SK-N-SH treated with all-trans-retinoic acid at 6 μM for 48 hours (cell line): ENCODE results near the gene COX7A2.

Experiments used
- ATAC-seq: fragments of 200-7000 bp; cut with Tn5 transposase; 3 replicates; pipeline ENCODE4 v1.9.1; 2020; ENCODE audit warnings: mild to moderate bottlenecking, moderate library complexity
- ARNTL ChIP-seq: fragments of 450-650 bp; formaldehyde crosslinking; IDR thresholded peaks from 2 replicates; pipeline ENCODE4 v1.5.0; 2020; ENCODE audit warnings: low read depth, mild to moderate bottlenecking, moderate library complexity, borderline replicate concordance
- BACH2 ChIP-seq: fragments of 250-450 bp; sonication (Bioruptor Pico); IDR thresholded peaks from 2 replicates; pipeline ENCODE4 v1.9.0; 2021; ENCODE audit warnings: mild to moderate bottlenecking, borderline replicate concordance
- CSDC2 ChIP-seq: fragments of 250-450 bp; sonication (Bioruptor Pico); IDR thresholded peaks from 2 replicates; pipeline ENCODE4 v1.5.0; 2020; ENCODE audit warnings: mild to moderate bottlenecking, moderate library complexity
- CSRNP3 ChIP-seq: fragments of 250-450 bp; sonication (Bioruptor Pico); IDR thresholded peaks from 2 replicates; pipeline ENCODE4 v1.5.1; 2021; ENCODE audit warnings: mild to moderate bottlenecking, moderate library complexity
- ESRRG ChIP-seq: fragments of 250-450 bp; sonication (Bioruptor Pico); IDR thresholded peaks from 2 replicates; pipeline ENCODE4 v1.6.1; 2021; ENCODE audit warnings: mild to moderate bottlenecking
- GLIS3 ChIP-seq: fragments of 250-450 bp; sonication (Bioruptor Pico); IDR thresholded peaks from 2 replicates; pipeline ENCODE4 v1.5.0; 2020; ENCODE audit warnings: mild to moderate bottlenecking, moderate library complexity
- ISL1 ChIP-seq: fragments of 250-450 bp; sonication (Bioruptor Pico); IDR thresholded peaks from 2 replicates; pipeline ENCODE4 v2.1.2; 2022; ENCODE audit warnings: mild to moderate bottlenecking, moderate library complexity
- OSR1 ChIP-seq: fragments of 250-450 bp; sonication (Bioruptor Pico); IDR thresholded peaks from 2 replicates; pipeline ENCODE4 v1.8.0; 2022; ENCODE audit warnings: moderate library complexity, mild to moderate bottlenecking, inconsistent platforms
- PPARA ChIP-seq: fragments of 250-450 bp; sonication (Bioruptor Pico); IDR thresholded peaks from 2 replicates; pipeline ENCODE4 v1.5.0; 2020; ENCODE audit warnings: mild to moderate bottlenecking, borderline replicate concordance
- RARB ChIP-seq: fragments of 250-450 bp; sonication (Bioruptor Pico); IDR thresholded peaks from 2 replicates; pipeline ENCODE4 v1.8.0; 2021; ENCODE audit warnings: mild to moderate bottlenecking, moderate library complexity
- TCF4 ChIP-seq: fragments of 250-450 bp; sonication (Bioruptor Pico); IDR thresholded peaks from 2 replicates; pipeline ENCODE4 v1.8.0; 2021; ENCODE audit warnings: mild to moderate bottlenecking, moderate library complexity, borderline replicate concordance
- TOX ChIP-seq: fragments of 250-450 bp; sonication (Bioruptor Pico); IDR thresholded peaks from 2 replicates; pipeline ENCODE4 v1.8.0; 2021; ENCODE audit warnings: mild to moderate bottlenecking, moderate library complexity, borderline replicate concordance
- ZC3H10 ChIP-seq: fragments of 250-450 bp; sonication (Bioruptor Pico); IDR thresholded peaks from 2 replicates; pipeline ENCODE4 v1.5.1; 2021; ENCODE audit warnings: mild to moderate bottlenecking, moderate library complexity
- ZFP3 ChIP-seq: fragments of 250-450 bp; sonication (Bioruptor Pico); IDR thresholded peaks from 2 replicates; pipeline ENCODE4 v1.5.0; 2020; ENCODE audit warnings: mild to moderate bottlenecking, moderate library complexity
- ZNF565 ChIP-seq: fragments of 450-650 bp; formaldehyde crosslinking; conservative IDR thresholded peaks from 2 replicates; pipeline ENCODE4 v1.5.0; 2020; ENCODE audit warnings: low read depth, mild to moderate bottlenecking, moderate library complexity
- TF ChIP-seq, protein P1 (sequence below): fragments of 250-450 bp; sonication (Bioruptor Pico); IDR thresholded peaks from 2 replicates; pipeline ENCODE4 v1.5.0; 2020; ENCODE audit warnings: mild to moderate bottlenecking, moderate library complexity
- TF ChIP-seq, protein P2 (sequence below): fragments of 250-450 bp; sonication (Bioruptor Pico); IDR thresholded peaks from 2 replicates; pipeline ENCODE4 v1.8.0; 2021; ENCODE audit warnings: low read depth, mild to moderate bottlenecking, moderate library complexity, borderline replicate concordance
- TF ChIP-seq, protein P3 (sequence below): fragments of 250-450 bp; sonication (Bioruptor Pico); IDR thresholded peaks from 2 replicates; pipeline ENCODE4 v1.5.1; 2020; ENCODE audit warnings: low read depth, mild to moderate bottlenecking, moderate library complexity

Gene COX7A2, protein sequence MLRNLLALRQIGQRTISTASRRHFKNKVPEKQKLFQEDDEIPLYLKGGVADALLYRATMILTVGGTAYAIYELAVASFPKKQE

DNA sequence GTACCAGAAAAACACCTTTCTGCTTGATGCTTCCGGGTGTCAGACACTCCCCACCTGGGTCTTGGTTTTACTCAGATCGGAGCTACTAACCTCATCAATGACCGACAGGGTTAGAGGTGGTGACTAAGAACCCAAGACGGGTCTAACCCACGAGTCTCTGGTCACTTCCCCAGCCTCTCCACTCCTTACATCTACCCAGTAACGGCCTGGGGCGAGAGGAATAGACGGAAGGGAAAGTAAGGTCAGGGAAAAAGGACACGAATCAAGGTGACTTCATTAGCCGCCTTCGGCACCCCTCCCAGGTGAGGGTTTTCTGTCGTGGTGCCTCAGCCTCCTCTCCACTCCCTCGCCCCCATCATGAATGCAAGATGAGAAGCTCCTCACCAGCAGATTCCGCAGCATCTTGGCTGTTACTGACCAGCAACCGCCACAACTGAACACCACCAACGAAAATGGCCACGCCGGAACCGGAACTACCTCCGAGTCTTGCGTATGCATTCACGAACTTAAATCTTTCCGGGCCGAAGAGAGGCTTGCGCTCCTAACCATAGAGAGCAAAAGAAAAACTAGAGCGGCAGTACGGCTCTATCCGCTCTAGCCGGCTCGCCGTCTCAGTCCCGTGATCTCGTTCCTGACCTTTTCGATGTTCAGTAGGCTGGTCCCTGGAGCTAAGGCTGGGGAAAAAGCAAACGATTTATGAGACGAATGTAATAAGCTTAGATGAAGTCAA lies at the start of gene COX7A2:
TSS of gene COX7A2 (minus strand) at position 469 of the 730 bp plus-strand sequence. CDS start at position 402, 67 bp downstream.
- TF ChIP-seq ESRRG (CRISPR knock-in tag) (no peak), ZC3H10 (CRISPR knock-in tag) (0 out of 2 replicates have a peak, but pooled peaks have one; percentile 13), ZFP3 (CRISPR knock-in tag) (peak; percentile 56; the same call in 1 of the 2 replicates), TCF4 (CRISPR knock-in tag) (no peak)
- TF ChIP-seq, protein P1, sequence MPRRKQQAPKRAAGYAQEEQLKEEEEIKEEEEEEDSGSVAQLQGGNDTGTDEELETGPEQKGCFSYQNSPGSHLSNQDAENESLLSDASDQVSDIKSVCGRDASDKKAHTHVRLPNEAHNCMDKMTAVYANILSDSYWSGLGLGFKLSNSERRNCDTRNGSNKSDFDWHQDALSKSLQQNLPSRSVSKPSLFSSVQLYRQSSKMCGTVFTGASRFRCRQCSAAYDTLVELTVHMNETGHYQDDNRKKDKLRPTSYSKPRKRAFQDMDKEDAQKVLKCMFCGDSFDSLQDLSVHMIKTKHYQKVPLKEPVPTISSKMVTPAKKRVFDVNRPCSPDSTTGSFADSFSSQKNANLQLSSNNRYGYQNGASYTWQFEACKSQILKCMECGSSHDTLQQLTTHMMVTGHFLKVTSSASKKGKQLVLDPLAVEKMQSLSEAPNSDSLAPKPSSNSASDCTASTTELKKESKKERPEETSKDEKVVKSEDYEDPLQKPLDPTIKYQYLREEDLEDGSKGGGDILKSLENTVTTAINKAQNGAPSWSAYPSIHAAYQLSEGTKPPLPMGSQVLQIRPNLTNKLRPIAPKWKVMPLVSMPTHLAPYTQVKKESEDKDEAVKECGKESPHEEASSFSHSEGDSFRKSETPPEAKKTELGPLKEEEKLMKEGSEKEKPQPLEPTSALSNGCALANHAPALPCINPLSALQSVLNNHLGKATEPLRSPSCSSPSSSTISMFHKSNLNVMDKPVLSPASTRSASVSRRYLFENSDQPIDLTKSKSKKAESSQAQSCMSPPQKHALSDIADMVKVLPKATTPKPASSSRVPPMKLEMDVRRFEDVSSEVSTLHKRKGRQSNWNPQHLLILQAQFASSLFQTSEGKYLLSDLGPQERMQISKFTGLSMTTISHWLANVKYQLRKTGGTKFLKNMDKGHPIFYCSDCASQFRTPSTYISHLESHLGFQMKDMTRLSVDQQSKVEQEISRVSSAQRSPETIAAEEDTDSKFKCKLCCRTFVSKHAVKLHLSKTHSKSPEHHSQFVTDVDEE (CRISPR knock-in tag), result no peak
- TF ChIP-seq, protein P2, sequence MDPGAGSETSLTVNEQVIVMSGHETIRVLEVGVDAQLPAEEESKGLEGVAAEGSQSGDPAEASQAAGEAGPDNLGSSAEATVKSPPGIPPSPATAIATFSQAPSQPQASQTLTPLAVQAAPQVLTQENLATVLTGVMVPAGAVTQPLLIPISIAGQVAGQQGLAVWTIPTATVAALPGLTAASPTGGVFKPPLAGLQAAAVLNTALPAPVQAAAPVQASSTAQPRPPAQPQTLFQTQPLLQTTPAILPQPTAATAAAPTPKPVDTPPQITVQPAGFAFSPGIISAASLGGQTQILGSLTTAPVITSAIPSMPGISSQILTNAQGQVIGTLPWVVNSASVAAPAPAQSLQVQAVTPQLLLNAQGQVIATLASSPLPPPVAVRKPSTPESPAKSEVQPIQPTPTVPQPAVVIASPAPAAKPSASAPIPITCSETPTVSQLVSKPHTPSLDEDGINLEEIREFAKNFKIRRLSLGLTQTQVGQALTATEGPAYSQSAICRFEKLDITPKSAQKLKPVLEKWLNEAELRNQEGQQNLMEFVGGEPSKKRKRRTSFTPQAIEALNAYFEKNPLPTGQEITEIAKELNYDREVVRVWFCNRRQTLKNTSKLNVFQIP (CRISPR knock-in tag), result peak; percentile 77; the same call in 1 of the 2 replicates

DNA sequence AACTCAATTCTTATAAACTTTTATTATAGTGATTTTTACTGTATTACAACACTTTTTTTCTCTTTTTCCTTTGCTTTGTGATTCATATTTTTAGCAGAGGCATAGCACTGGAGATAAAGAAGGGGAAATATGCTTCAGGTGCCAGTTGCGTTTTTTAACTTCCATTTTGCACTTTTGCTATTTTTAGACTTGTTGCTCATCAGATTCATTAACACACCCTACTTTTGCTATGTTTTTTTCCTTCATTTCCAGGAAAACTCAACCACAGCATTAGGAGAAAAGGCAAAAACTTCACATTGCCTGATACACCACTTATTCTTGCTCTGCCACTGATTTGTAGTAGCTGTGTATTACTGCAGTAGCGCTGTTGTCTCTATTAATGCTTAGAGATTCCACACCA lies 49.0 kb upstream of the COX7A2 start:
- TF ChIP-seq RARB (CRISPR knock-in tag), result no peak
- no peak for TF ChIP-seq ZFP3 (CRISPR knock-in tag)
- TF ChIP-seq TCF4 (CRISPR knock-in tag), result no peak
- TF ChIP-seq ZC3H10 (CRISPR knock-in tag), result no peak
- TF ChIP-seq PPARA (CRISPR knock-in tag), result no peak
- TF ChIP-seq OSR1 (CRISPR knock-in tag), result no peak
- no peak for TF ChIP-seq TOX (CRISPR knock-in tag)
- TF ChIP-seq ZNF565 (CRISPR knock-in tag), result no peak
- no peak for TF ChIP-seq ISL1 (CRISPR knock-in tag)
- TF ChIP-seq, protein P1 (CRISPR knock-in tag), result no peak
- TF ChIP-seq CSDC2, result no peak
- TF ChIP-seq, protein P3, sequence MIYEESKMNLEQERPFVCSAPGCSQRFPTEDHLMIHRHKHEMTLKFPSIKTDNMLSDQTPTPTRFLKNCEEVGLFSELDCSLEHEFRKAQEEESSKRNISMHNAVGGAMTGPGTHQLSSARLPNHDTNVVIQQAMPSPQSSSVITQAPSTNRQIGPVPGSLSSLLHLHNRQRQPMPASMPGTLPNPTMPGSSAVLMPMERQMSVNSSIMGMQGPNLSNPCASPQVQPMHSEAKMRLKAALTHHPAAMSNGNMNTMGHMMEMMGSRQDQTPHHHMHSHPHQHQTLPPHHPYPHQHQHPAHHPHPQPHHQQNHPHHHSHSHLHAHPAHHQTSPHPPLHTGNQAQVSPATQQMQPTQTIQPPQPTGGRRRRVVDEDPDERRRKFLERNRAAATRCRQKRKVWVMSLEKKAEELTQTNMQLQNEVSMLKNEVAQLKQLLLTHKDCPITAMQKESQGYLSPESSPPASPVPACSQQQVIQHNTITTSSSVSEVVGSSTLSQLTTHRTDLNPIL (CRISPR knock-in tag), result no peak
- no peak for TF ChIP-seq BACH2 (CRISPR knock-in tag)
- TF ChIP-seq ARNTL (CRISPR knock-in tag), result no peak
- TF ChIP-seq CSRNP3 (CRISPR knock-in tag), result no peak
- TF ChIP-seq ESRRG (CRISPR knock-in tag), result no peak
- no peak for TF ChIP-seq GLIS3 (CRISPR knock-in tag)
- TF ChIP-seq, all 23 proteins: peak for 0
- ATAC-seq, result no peak

More for the DNA sequence above, at the start of gene COX7A2:
- peak; percentile 98 for ATAC-seq
